Measurements from ENCODE around the gene ZNF154. TPM values are rescaled to one million over a fixed set of nuclear protein-coding genes. Genes with fewer than 3 reads are reported as not detected.

Gene ZNF154
- 1 to 10 TPM; 2.2 to 2.3 TPM for total RNA-seq

GRCh38 chr19:57708641-57709361, at the start of gene ZNF154:
Gene ZNF154 (minus strand): TSS chr19:57709204. CDS start chr19:57708971, 233 bp downstream.

GRCh38 chr19:57746580-57747471, 37.8 kb upstream of the ZNF154 start, which contains the start of gene ZNF776:
Gene ZNF776 (plus strand): TSS chr19:57746815. CDS start chr19:57747059, 244 bp downstream.

GRCh38 chr19:57668635-57669034, 40.4 kb downstream of the ZNF154 start, which contains the start of gene ZSCAN4:
Gene ZSCAN4 (plus strand): TSS chr19:57668935. CDS start chr19:57676146, 7,211 bp downstream.

Other genes starting within 250 kb of the ZNF154 start
- 10 to 100 TPM; 10.9 to 11.4 TPM for gene ZNF772, start 231.6 kb downstream of the ZNF154 start, total RNA-seq
- 10 to 100 TPM; 10.8 to 12.6 TPM for gene ZNF419, start 221.5 kb downstream of the ZNF154 start, total RNA-seq
- gene ZNF773, start 209.3 kb downstream of the ZNF154 start, total RNA-seq: 10 to 100 TPM; 11.1 to 11.6 TPM
- 1 to 10 TPM; 9.5 to 9.8 TPM for gene ZNF549, start 181.8 kb downstream of the ZNF154 start, total RNA-seq
- gene ZNF550, start 149.3 kb downstream of the ZNF154 start, total RNA-seq: 10 to 100 TPM; 15.8 TPM
- 1 to 10 TPM; 7.4 to 8.5 TPM for gene ZNF416, start 130.3 kb downstream of the ZNF154 start, total RNA-seq
- 1 to 10 TPM; 8.0 to 9.4 TPM for gene ZIK1, start 125.1 kb downstream of the ZNF154 start, total RNA-seq
- 1 to 10 TPM; 7.6 to 8.2 TPM for gene ZNF530, start 109.3 kb downstream of the ZNF154 start, total RNA-seq
- 10 to 100 TPM; 19.8 to 20.5 TPM for gene ZNF134, start 95.0 kb downstream of the ZNF154 start, total RNA-seq
- 10 to 100 TPM; 18.3 to 21.1 TPM for gene ZNF211, start 76.0 kb downstream of the ZNF154 start, total RNA-seq
- gene ZSCAN4, start 40.3 kb downstream of the ZNF154 start, total RNA-seq: not detected
- 10 to 100 TPM; 16.1 to 16.8 TPM for gene ZNF551, start 27.2 kb downstream of the ZNF154 start, total RNA-seq
- gene ZNF671, start 18.4 kb upstream of the ZNF154 start, total RNA-seq: 10 to 100 TPM; 13.4 to 15.3 TPM
- gene ZNF776, start 37.6 kb upstream of the ZNF154 start, total RNA-seq: 10 to 100 TPM; 15.0 to 17.0 TPM
- gene ZNF586, start 60.5 kb upstream of the ZNF154 start, total RNA-seq: 10 to 100 TPM; 26.1 to 26.6 TPM
- 10 to 100 TPM in 1 of 2 experiments, 1 to 10 TPM in 1; 9.5 to 11.1 TPM for gene ZNF552, start 105.7 kb upstream of the ZNF154 start, total RNA-seq
- 10 to 100 TPM; 17.4 to 19.7 TPM for gene ZNF587B, start 121.1 kb upstream of the ZNF154 start, total RNA-seq
- gene ZNF587, start 140.7 kb upstream of the ZNF154 start, total RNA-seq: 10 to 100 TPM; 38.0 to 39.0 TPM
- gene ZNF814, start 179.8 kb upstream of the ZNF154 start, total RNA-seq: 10 to 100 TPM; 20.5 to 22.3 TPM
- 10 to 100 TPM; 24.2 to 24.9 TPM for gene ZNF417, start 207.4 kb upstream of the ZNF154 start, total RNA-seq
- gene ZNF418, start 226.2 kb upstream of the ZNF154 start, total RNA-seq: 1 to 10 TPM; 7.5 to 7.9 TPM
- gene ZNF256, start 238.5 kb upstream of the ZNF154 start, total RNA-seq: 1 to 10 TPM; 8.8 to 9.3 TPM